ENCODE data around the gene NTF4. TPM values are rescaled to one million over a fixed set of nuclear protein-coding genes. Genes with fewer than 3 reads are reported as not detected.

NTF4 gene
- total and polyA plus RNA-seq, 2 of the 8 experiments (the other 6 are each of a cell fraction or from before 2014, with no cell fraction given), result 3.1 to 6.5 TPM

GRCh38 chr19:49110567-49110966, 45.9 kb upstream of the NTF4 start:
- no peak overlapping the region for H3K9ac ChIP-seq (replicated peaks in 1 of 4; ENCODE audit: extremely low read depth in 1 of 4, low read depth in 3 of 4, low read length in 3 of 4)
- H2BK20ac ChIP-seq (ENCODE audit: low read length), result no peak overlapping the region
- H3K9me3 ChIP-seq (ENCODE audit: insufficient read depth in 2 of 2, low read depth in 1 of 2, low read length in 1 of 2), result no peaks in the 10 kb centered on the region
- DNase-seq (ENCODE audit: low read depth in 1 of 2, low spot score in 2 of 2) (no peak), FAIRE-seq (no peak)
- CTCF ChIA-PET (ENCODE audit: partially characterized antibody), result interaction anchor here (1.4 to 2.9 kb wide), 4 partner anchors 13 to 98 kb away, joined by 5 to 20 read pairs (median 8); no protein-coding TSS in a partner anchor
- H2BK5ac ChIP-seq (ENCODE audit: low read depth, low read length), result no peak overlapping the region
- H2BK12ac ChIP-seq (ENCODE audit: low read depth, low read length), result no peak overlapping the region
- no peak overlapping the region for H3K23ac ChIP-seq (ENCODE audit: insufficient read length)
- H4K20me1 ChIP-seq (replicated peaks in 1 of 2; ENCODE audit: control insufficient read depth in 1 of 2, insufficient read depth in 2 of 2, low read length in 2 of 2), result peaks cover 14 to 22% of the 10 kb centered on the region in 2 experiments
- peaks cover 11% of the 10 kb centered on the region for H3K23me2 ChIP-seq (ENCODE audit: low read depth, low read length)
- H3K79me1 ChIP-seq (ENCODE audit: low read depth, low read length), result 0 out of 2 replicates have a peak, but pooled peaks cover 2% of the 10 kb centered on the region
- H3K79me2 ChIP-seq (ENCODE audit: control insufficient read depth in 1 of 2, insufficient read depth in 2 of 2, low read length in 2 of 2), result no peaks in the 10 kb centered on the region
- H4K5ac ChIP-seq (ENCODE audit: insufficient read length, low read depth, low read length), result no peak overlapping the region
- H3K56ac ChIP-seq (replicated peaks; ENCODE audit: insufficient read length, low read depth, low read length), result no peak overlapping the region
- no peak overlapping the region for H3K4me2 ChIP-seq (ENCODE audit: insufficient read depth in 1 of 2, low read depth in 2 of 2, low read length in 2 of 2)
- H3K14ac ChIP-seq (ENCODE audit: insufficient read length), result no peak overlapping the region
- H3K4me1 ChIP-seq (replicated peaks in 1 of 4; ENCODE audit: control insufficient read depth in 3 of 4, insufficient read depth in 4 of 4, low read length in 3 of 4), result peaks cover 0 to 4% (median 0%) of the 10 kb centered on the region in 4 experiments; a peak in 2 of 7 replicates
- no peaks in the 10 kb centered on the region; a peak in 1 of 7 replicates for H3K27me3 ChIP-seq (replicated peaks in 1 of 4; ENCODE audit: control insufficient read depth in 3 of 4, extremely low read depth in 1 of 4, insufficient read depth in 3 of 4, low read length in 3 of 4)
- H3K36me3 ChIP-seq (ENCODE audit: control insufficient read depth in 2 of 4, insufficient read depth in 4 of 4, low read length in 3 of 4), result peaks cover 11 to 35% (median 31%) of the 10 kb centered on the region in 4 experiments
- POLR2A ChIA-PET (ENCODE audit: partially characterized antibody), result interaction anchor here (0.7 to 7.8 kb wide), 6 partner anchors 11 to 928 kb away, joined by 3 to 67 read pairs (median 4); no protein-coding TSS in a partner anchor
- no peak overlapping the region for H2AK5ac ChIP-seq (ENCODE audit: low read depth, low read length)
- H3K27ac ChIP-seq (ENCODE audit: low read depth, low read length), result no peak overlapping the region
- H3K4me3 ChIP-seq (ENCODE audit: extremely low read depth in 1 of 4, insufficient read depth in 2 of 4, low read depth in 3 of 4, low read length in 4 of 4), result no peak overlapping the region
- H3K18ac ChIP-seq (ENCODE audit: extremely low read depth, low read length), result no peak overlapping the region
- no peak overlapping the region for H4K91ac ChIP-seq (replicated peaks; ENCODE audit: insufficient read length, low read length)
- H4K8ac ChIP-seq (ENCODE audit: extremely low read depth, insufficient read depth, low read length), result no peak overlapping the region
- H2AFZ ChIP-seq (ENCODE audit: low read length), result no peak overlapping the region
- no peak overlapping the region for H3K4ac ChIP-seq (replicated peaks; ENCODE audit: insufficient read length, low read depth, low read length)
- H2BK15ac ChIP-seq (ENCODE audit: low read length), result no peak overlapping the region
- 82% methylated on average over 3 of the region's 3 CpGs; no CpG with 5 or more reads in 1 of the 2 experiments for WGBS, 2 experiments (ENCODE audit: extremely low coverage in 1 of 2, insufficient coverage in 1 of 2, insufficient read length in 1 of 2, insufficient replicate concordance in 2 of 2, low coverage in 1 of 2, low lambda C conversion rate in 2 of 2, missing lambda C conversion rate in 1 of 2)
- no peak overlapping the region for H2BK120ac ChIP-seq (replicated peaks; ENCODE audit: low read depth, low read length)
- TF ChIP-seq CHD1 (IDR thresholded peaks at IDR 0.05; ENCODE audit: low read depth, low read length), result no peak
- TF ChIP-seq SP4 (IDR thresholded peaks at IDR 0.05; ENCODE audit: low read length), result no peak
- no peak for TF ChIP-seq HDAC6 (IDR thresholded peaks at IDR 0.05; ENCODE audit: low read depth, low read length)
- TF ChIP-seq JUN (IDR thresholded peaks at IDR 0.05; ENCODE audit: low read depth, low read length), result no peak
- TF ChIP-seq TCF12 (IDR thresholded peaks at IDR 0.05; ENCODE audit: low read depth, low read length), result no peak
- no peak for TF ChIP-seq TAF7 (optimal IDR thresholded peaks at IDR 0.05; ENCODE audit: borderline replicate concordance, low read depth, low read length)

All from H1 (cell line).